Adipocyte (in vitro differentiated cells): ENCODE results near the gene MACROD2.
A peak's percentile ranks its signal among the peaks of the same experiment; 100 is the strongest.

ENCODE experiments used
- DNase-seq: peaks from one replicate; pipeline ENCODE4 v3.0.0-alpha.2; 2015; ENCODE audit warnings: low read depth
- H3K27me3 ChIP-seq: replicated peaks from 2 replicates; pipeline ENCODE4 v1.7.0; 2013; ENCODE audit warnings: mild to moderate bottlenecking, low read length, moderate library complexity; ENCODE audit not compliant: control insufficient read depth, insufficient read depth
- H3K36me3 ChIP-seq: 2 replicates; pipeline ENCODE4 v1.7.0; 2013; ENCODE audit warnings: low read length, mild to moderate bottlenecking, moderate library complexity; ENCODE audit not compliant: control insufficient read depth, insufficient read depth, severe bottlenecking
- H3K4me1 ChIP-seq: 2 replicates; pipeline ENCODE4 v1.7.0; 2013; ENCODE audit warnings: mild to moderate bottlenecking, low read length, moderate library complexity; ENCODE audit not compliant: control insufficient read depth, insufficient read depth
- H3K4me3 ChIP-seq: 2 replicates; pipeline ENCODE4 v1.7.0; 2013; ENCODE audit warnings: mild to moderate bottlenecking, low read length, moderate library complexity
- H3K9ac ChIP-seq: 2 replicates; pipeline ENCODE4 v1.7.0; 2013; ENCODE audit warnings: mild to moderate bottlenecking, low read length, moderate library complexity
- H3K9me3 ChIP-seq: 2 replicates; pipeline ENCODE4 v1.7.0; 2013; ENCODE audit warnings: mild to moderate bottlenecking, low read length, moderate library complexity; ENCODE audit not compliant: control insufficient read depth

MACROD2 gene

DNA sequence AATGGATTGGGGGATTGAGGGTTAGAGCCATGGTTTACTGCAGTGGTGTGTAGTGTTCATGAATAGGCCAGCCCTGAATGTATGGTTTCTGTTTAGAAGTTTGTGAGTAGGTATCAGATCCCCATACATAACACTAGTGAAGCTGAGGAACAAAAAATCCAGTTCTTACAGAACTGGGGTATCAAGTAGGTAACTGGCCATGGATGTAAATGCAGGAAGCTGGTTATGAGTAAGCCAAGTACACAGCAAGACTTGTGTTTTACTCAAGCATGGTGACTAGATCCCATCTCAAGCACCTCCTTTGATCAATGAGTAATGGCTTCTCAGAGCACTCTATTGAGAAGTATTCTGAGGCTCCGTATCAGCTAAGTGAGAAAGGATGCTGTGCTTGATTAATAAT is 955.8 kb downstream of the MACROD2 start:
- Histone ChIP-seq H3K4me3 (no peak overlapping the region), H3K9me3 (no peaks in the 10 kb centered on the region), H3K27me3 (no peaks in the 10 kb centered on the region), H3K36me3 (no peaks in the 10 kb centered on the region), H3K9ac (no peak overlapping the region), H3K4me1 (peaks cover 13% of the 10 kb centered on the region)
- DNase-seq: no peak

DNA sequence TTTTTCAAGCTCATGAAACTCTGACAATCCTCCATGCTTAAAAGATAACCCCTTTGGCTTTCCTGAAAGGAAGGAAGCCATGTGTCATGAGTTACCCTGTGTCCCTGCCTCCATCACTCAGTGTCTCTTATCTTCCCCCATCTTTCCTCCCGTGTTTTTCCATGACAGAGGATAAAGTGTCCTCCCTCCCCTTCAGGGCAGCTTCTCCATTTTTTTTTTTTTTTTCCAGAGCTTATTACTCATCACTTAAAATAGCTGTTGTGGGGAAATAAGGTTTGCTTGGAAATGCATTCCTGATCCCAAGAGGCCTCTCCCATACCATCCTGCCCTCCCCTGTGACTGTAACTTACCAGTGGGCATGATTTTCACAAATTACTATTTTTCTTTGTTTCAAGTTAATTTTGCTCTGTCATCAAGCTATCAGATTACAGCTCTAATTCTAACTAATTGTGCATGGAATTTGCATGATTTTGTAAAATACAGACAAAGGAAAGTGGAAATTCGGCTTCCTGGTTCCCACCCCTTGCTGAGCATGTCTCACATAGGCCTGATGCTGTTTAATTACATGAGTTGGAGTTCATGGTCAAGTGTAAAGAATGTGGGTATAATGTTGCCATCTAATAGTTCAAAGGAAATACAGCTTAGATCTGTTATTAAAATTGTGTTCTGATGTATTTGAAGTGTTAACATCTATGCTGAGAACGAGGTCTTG is 956.5 kb downstream of the MACROD2 start:
- peak; percentile 86 for DNase-seq
- H3K4me1 ChIP-seq: peaks cover 13% of the 10 kb centered on the region
- no peaks in the 10 kb centered on the region for H3K9me3 ChIP-seq
- H3K9ac ChIP-seq: no peak overlapping the region
- no peak overlapping the region for H3K4me3 ChIP-seq
- H3K36me3 ChIP-seq: no peaks in the 10 kb centered on the region
- no peaks in the 10 kb centered on the region for H3K27me3 ChIP-seq

DNA sequence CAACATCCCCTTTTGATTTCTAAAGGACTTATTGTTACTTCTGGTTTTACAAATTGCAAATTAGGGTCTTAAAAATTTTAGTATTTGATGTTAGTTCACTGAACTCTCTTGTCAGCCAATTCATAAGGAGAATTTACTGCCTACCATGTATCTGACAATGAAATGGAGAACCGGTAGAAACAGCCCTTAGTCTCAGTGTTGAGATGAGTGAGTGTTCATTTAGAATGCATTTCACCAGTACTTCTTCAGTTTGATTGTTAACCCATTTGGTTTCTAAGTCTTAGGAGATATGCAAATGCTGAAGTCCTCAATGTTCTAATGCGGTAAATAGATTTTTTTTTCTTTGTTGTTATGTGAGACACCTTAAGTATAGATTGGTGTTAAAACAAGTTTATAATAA is 958.4 kb downstream of the MACROD2 start:
- DNase-seq: no peak
- no peak overlapping the region for H3K9ac ChIP-seq
- H3K9me3 ChIP-seq: no peaks in the 10 kb centered on the region
- no peak overlapping the region for H3K4me3 ChIP-seq
- no peaks in the 10 kb centered on the region for H3K36me3 ChIP-seq
- peaks cover 13% of the 10 kb centered on the region for H3K4me1 ChIP-seq
- H3K27me3 ChIP-seq: no peaks in the 10 kb centered on the region

DNA sequence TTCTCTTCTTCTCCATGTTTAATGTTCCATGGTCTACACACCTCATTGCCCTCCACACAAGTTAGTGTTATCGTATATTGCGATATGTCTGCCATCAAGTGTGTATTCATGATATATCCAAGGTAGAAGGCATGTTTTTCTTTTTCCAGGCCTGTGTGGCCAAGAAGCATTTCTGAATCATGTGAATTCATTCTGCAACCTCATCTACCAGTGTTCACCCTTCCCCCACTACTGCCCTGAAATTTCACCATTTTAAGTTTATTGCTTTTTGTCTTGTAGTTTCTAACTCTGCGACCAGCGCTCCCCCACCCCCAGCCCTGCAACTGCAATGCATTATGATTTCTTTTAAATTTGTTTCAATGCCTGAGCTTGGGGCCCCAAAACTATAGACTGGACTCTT is 960.1 kb downstream of the MACROD2 start:
- H3K36me3 ChIP-seq: no peaks in the 10 kb centered on the region
- H3K4me3 ChIP-seq: no peak overlapping the region
- no peak for DNase-seq
- H3K4me1 ChIP-seq: peaks cover 13% of the 10 kb centered on the region
- H3K27me3 ChIP-seq: no peaks in the 10 kb centered on the region
- no peak overlapping the region for H3K9ac ChIP-seq
- no peaks in the 10 kb centered on the region for H3K9me3 ChIP-seq

DNA sequence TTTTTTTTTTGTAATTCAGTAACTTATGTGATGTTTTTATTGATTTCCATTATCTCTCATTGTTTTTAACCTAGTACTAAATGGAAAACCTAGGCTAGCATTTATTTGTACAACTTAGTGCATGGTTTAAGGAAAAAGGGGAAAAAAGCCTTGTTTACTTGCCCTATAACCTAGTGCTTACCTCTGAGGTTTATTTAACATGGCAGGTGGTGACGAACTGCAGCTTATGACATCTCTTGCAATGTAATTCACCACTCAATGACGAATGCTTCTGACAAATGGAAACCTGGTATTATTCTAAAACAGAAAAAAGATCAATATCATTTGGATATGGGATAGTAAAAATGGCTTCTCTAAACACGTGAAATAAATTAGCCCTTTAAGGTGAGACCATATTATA is 960.7 kb downstream of the MACROD2 start:
- Histone ChIP-seq H3K36me3 (no peaks in the 10 kb centered on the region), H3K4me3 (no peak overlapping the region), H3K9me3 (no peaks in the 10 kb centered on the region), H3K27me3 (no peaks in the 10 kb centered on the region), H3K9ac (no peak overlapping the region), H3K4me1 (peaks cover 13% of the 10 kb centered on the region)
- no peak for DNase-seq

DNA sequence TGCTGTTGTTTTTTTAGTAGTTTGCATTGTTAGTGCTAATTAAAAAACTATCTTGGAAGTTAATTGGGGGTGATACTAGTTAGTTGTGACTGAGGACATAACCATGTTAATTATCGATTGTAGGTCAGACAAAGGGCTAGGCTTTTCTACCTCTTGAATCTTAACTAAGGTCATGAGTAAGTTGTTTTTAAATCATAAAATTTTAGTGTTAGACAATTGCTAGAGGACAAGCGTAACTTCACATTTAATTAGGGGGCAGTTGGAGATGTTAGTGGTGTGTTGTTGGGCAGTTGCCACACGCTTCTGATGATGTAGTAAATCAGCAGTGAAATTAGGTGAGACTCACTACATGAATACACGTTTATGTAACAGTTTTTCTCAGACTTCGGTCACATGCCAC is 961.2 kb downstream of the MACROD2 start:
- Histone ChIP-seq H3K4me1 (peaks cover 10% of the 10 kb centered on the region), H3K9ac (no peak overlapping the region), H3K27me3 (no peaks in the 10 kb centered on the region), H3K4me3 (no peak overlapping the region), H3K36me3 (no peaks in the 10 kb centered on the region), H3K9me3 (no peaks in the 10 kb centered on the region)
- DNase-seq: no peak

DNA sequence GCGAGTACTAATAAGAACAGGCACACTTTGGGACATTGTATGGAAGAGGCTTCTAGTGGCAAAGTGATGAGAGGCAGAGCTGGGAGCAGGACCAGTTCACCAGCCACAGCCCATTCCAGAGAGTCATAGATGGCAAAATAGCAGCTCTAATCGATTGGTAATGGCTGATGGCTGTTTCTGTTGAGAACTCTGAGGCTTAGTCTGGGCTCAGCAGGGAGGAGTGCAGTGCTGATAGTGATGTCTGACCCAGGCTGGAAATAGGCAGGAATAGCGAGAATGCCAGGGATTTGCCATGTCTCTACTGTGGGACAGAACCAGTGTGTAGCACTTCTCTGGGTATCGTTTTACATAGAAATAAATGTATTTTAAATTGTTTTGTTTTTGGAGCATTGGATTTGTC is 962.1 kb downstream of the MACROD2 start:
- Histone ChIP-seq H3K9me3 (no peaks in the 10 kb centered on the region), H3K9ac (no peak overlapping the region), H3K4me1 (peaks cover 1% of the 10 kb centered on the region), H3K36me3 (no peaks in the 10 kb centered on the region), H3K27me3 (no peaks in the 10 kb centered on the region), H3K4me3 (no peak overlapping the region)
- DNase-seq: no peak

DNA sequence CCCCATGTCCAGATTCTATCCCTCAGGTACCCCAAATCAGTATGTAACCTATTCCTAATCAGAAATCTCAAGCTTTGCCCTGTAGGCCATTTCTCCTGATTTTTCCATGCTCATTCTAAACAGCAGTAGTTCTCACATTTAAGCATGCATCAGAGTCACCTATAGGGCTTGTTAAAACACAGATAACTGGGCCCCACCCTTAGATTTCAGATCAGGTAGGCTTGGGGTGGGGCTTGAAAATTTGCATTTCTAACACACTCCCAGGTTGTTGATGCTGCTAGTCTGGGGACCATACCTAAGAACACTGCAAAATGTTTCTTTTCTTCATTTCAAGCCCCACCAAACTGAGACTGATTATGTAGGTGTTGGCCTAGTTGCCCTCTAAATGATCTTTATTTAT is 963.3 kb downstream of the MACROD2 start:
- Histone ChIP-seq H3K27me3 (no peaks in the 10 kb centered on the region), H3K4me1 (no peaks in the 10 kb centered on the region), H3K36me3 (no peaks in the 10 kb centered on the region), H3K9ac (no peak overlapping the region), H3K9me3 (no peaks in the 10 kb centered on the region), H3K4me3 (no peak overlapping the region)
- DNase-seq: no peak

DNA sequence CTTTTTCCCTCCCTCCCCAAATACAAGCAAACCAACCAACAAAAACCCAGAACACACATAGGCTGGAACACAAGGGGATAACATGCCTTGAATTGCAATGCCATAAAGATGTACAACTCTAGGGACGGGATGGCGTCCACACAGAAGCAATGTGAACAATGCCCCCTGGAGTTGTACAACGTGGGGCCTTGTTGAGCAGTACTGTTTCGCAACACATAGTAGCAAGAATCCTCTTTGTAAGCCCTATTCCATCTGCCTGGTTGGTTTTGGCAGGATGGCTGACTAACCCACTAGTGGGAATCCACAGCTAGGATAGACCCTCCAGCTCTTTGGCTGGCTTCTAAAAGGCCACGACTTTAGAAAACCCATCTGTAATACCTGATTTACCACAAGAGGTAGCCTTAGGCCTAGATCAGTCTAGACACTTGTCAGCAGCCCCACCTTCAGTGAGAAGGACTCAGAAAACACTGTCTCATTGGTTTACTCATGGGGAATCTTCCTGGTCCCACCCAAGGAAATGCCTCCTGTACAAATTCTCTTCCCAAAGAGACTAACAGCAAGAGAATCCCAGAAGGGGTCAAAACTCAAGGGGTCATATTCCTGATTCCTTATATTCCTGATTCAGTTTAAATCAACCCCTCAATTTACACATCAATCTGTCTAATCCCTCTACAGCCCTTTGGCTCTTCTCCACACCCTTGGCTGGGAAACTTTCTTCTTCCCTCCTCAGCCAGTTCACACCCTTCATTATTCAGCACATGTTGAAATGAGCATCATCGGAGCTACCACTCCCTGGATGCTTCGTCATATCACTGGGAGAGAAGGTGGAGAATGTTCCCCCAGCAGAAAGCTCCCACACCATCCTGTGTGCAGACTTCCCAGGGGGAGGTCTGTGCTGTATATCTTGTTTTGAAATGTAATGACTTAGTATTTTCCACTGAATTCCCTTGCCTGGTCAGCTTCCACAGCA is 964.5 kb downstream of the MACROD2 start:
- DNase-seq: no peak
- H3K9me3 ChIP-seq: no peaks in the 10 kb centered on the region

DNA sequence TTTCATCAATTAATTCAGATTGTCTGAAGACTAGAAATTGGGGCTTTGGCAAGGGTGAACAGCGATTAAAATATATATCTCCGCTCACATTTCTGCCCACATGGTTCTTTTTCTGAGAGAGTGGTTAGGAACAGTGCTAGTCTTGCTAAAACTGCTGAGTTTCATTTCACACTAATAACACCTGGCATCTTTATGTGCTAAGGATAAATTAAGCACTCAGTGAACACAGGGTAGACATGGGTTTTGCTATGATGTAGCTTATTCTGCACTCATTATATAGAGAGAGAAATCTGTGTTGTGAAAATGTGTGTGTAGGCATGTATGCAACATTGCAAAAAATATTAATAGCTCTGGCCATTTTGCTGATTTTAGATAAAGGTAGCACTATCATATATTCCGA is 965.5 kb downstream of the MACROD2 start:
- no peaks in the 10 kb centered on the region for H3K36me3 ChIP-seq
- H3K9ac ChIP-seq: no peak overlapping the region

More for the DNA sequence above, 964.5 kb downstream of the MACROD2 start:
- Histone ChIP-seq H3K27me3 (no peaks in the 10 kb centered on the region), H3K4me1 (no peaks in the 10 kb centered on the region), H3K36me3 (no peaks in the 10 kb centered on the region), H3K9ac (no peak overlapping the region), H3K4me3 (no peak overlapping the region)

DNA sequence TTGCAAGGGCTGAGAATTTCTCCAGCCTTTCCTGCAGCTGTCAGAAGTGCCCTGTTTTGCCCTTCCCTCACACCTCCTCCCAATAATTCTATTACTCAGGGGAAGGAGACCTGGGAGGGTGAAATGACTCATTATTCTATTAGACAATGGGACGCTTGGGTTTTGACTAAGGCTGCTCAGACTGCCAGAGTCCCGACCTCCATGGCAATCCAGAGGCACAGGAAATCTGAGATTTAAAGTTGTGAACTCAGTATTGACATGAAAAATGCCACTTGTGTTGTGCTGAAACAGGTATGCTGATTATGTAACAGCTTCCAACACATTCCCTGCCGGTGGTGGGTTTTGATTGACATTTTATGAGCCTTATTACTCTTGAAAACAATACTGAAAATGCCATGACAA is 967.9 kb downstream of the MACROD2 start:
- H3K4me1 ChIP-seq: no peaks in the 10 kb centered on the region
- no peak for DNase-seq
- H3K9ac ChIP-seq: no peak overlapping the region
- no peaks in the 10 kb centered on the region for H3K27me3 ChIP-seq
- H3K9me3 ChIP-seq: no peaks in the 10 kb centered on the region
- no peaks in the 10 kb centered on the region for H3K36me3 ChIP-seq
- H3K4me3 ChIP-seq: no peak overlapping the region

More for the DNA sequence above, 965.5 kb downstream of the MACROD2 start:
- no peak for DNase-seq
- no peaks in the 10 kb centered on the region for H3K9me3 ChIP-seq
- no peaks in the 10 kb centered on the region for H3K4me1 ChIP-seq
- H3K4me3 ChIP-seq: no peak overlapping the region
- no peaks in the 10 kb centered on the region for H3K27me3 ChIP-seq
